Measurements from ENCODE around the gene C2orf15. TPM values are rescaled to one million over a fixed set of nuclear protein-coding genes. Genes with fewer than 3 reads are reported as not detected.

C2orf15 gene
- total RNA-seq, 1 experiment from 2014 or later, result 0.93 TPM

- ChIA-PET POLR2A (interaction anchor here (0.5 to 4.6 kb wide), 29 partner anchors 8 to 1423 kb away, joined by 3 to 139 read pairs (median 4); partner anchors contain the start of genes EIF5B, LIPT1, MITD1 and MRPL30), CTCF (interaction anchor here (0.7 to 1.1 kb wide), 2 partner anchors 14 to 1115 kb away, joined by 3 to 4 read pairs; no protein-coding TSS in a partner anchor)
- Mint-ChIP-seq H3K36me3 (ENCODE audit: insufficient read depth, unreplicated experiment) (no peaks in the 10 kb centered on the region), H3K4me1 (ENCODE audit: insufficient read depth, unreplicated experiment) (peaks cover 8% of the 10 kb centered on the region), H3K4me3 (ENCODE audit: unreplicated experiment) (peak overlapping the region; percentile 99), H3K27ac (ENCODE audit: low read depth, unreplicated experiment) (peak overlapping the region; percentile 92), H3K9me3 (ENCODE audit: unreplicated experiment) (no peaks in the 10 kb centered on the region), H3K27me3 (ENCODE audit: insufficient read depth, unreplicated experiment) (no peaks in the 10 kb centered on the region)
- intact Hi-C loops (cut with micrococcal nuclease), result no loop called here
- TF ChIP-seq CTCF (IDR thresholded peaks at IDR 0.05; ENCODE audit: unreplicated experiment), result no peak
- BruUV-seq (replicated peaks), result TSS peak; percentile 38
- peak; percentile 47 for DNase-seq (ENCODE audit: unreplicated experiment)
These were observed 1.2 kb upstream of the C2orf15 start for GRCh38 chr2:99140056-99140859.

- Mint-ChIP-seq H3K27ac (ENCODE audit: low read depth, unreplicated experiment) (peak overlapping the region; percentile 92), H3K4me1 (ENCODE audit: insufficient read depth, unreplicated experiment) (peaks cover 8% of the 10 kb centered on the region), H3K36me3 (ENCODE audit: insufficient read depth, unreplicated experiment) (no peaks in the 10 kb centered on the region), H3K27me3 (ENCODE audit: insufficient read depth, unreplicated experiment) (no peaks in the 10 kb centered on the region), H3K9me3 (ENCODE audit: unreplicated experiment) (no peaks in the 10 kb centered on the region), H3K4me3 (ENCODE audit: unreplicated experiment) (peak overlapping the region; percentile 99)
- TF ChIP-seq CTCF (IDR thresholded peaks at IDR 0.05; ENCODE audit: unreplicated experiment), result no peak
- BruUV-seq (replicated peaks), result no TSS peak
- CTCF ChIA-PET, result interaction anchor here (0.6 to 1.1 kb wide), 3 partner anchors 14 to 1114 kb away, joined by 3 to 4 read pairs (median 4); no protein-coding TSS in a partner anchor
- POLR2A ChIA-PET, result interaction anchor here (0.5 to 4.6 kb wide), 28 partner anchors 8 to 1422 kb away, joined by 3 to 139 read pairs (median 4); partner anchors contain the start of genes EIF5B, LIPT1, MITD1 and MRPL30
- intact Hi-C loops (cut with micrococcal nuclease), result loop anchor here (1.0 kb wide), 1 partner anchor 15 kb away; no protein-coding TSS in a partner anchor
- no peak for DNase-seq (ENCODE audit: unreplicated experiment)
These were observed 722 bp upstream of the C2orf15 start for GRCh38 chr2:99140860-99141109.

- Mint-ChIP-seq H3K36me3 (ENCODE audit: insufficient read depth, unreplicated experiment) (no peaks in the 10 kb centered on the region), H3K4me3 (ENCODE audit: unreplicated experiment) (no peak overlapping the region), H3K9me3 (ENCODE audit: unreplicated experiment) (no peaks in the 10 kb centered on the region), H3K27ac (ENCODE audit: low read depth, unreplicated experiment) (peak overlapping the region; percentile 23), H3K27me3 (ENCODE audit: insufficient read depth, unreplicated experiment) (no peaks in the 10 kb centered on the region), H3K4me1 (ENCODE audit: insufficient read depth, unreplicated experiment) (peaks cover 17% of the 10 kb centered on the region)
- peak; percentile 20 for DNase-seq (ENCODE audit: unreplicated experiment)
- ChIA-PET POLR2A (no interaction called here), CTCF (no interaction called here)
- no TSS peak for BruUV-seq (replicated peaks)
- TF ChIP-seq CTCF (IDR thresholded peaks at IDR 0.05; ENCODE audit: unreplicated experiment), result no peak
- intact Hi-C loops (cut with micrococcal nuclease), result no loop called here
These were observed 9.2 kb downstream of the C2orf15 start for GRCh38 chr2:99150706-99151105.

GRCh38 chr2:99152199-99152895 is 10.8 kb downstream of the C2orf15 start:
- H3K4me3 Mint-ChIP-seq (ENCODE audit: unreplicated experiment), result no peak overlapping the region
- no peak for DNase-seq (ENCODE audit: unreplicated experiment)
- H3K9me3 Mint-ChIP-seq (ENCODE audit: unreplicated experiment), result no peaks in the 10 kb centered on the region
- H3K27me3 Mint-ChIP-seq (ENCODE audit: insufficient read depth, unreplicated experiment), result no peaks in the 10 kb centered on the region
- CTCF ChIA-PET, result no interaction called here
- POLR2A ChIA-PET, result interaction anchor here (0.9 to 7.4 kb wide), 3 partner anchors 11 to 184 kb away, joined by 3 to 139 read pairs (median 100); partner anchors contain the start of genes C2orf15, EIF5B, MITD1 and MRPL30
- H3K36me3 Mint-ChIP-seq (ENCODE audit: insufficient read depth, unreplicated experiment), result peaks cover 10% of the 10 kb centered on the region
- peaks cover 21% of the 10 kb centered on the region for H3K4me1 Mint-ChIP-seq (ENCODE audit: insufficient read depth, unreplicated experiment)
- no peak overlapping the region for H3K27ac Mint-ChIP-seq (ENCODE audit: low read depth, unreplicated experiment)
- intact Hi-C loops (cut with micrococcal nuclease), result no loop called here
- BruUV-seq (replicated peaks), result no TSS peak
- TF ChIP-seq CTCF (IDR thresholded peaks at IDR 0.05; ENCODE audit: unreplicated experiment), result no peak

Measured in MCF 10A (cell line).